NOMO-1 treated with DMSO at 0.1 percent for 48 hours (cell line): ENCODE results near the gene STX10.

ENCODE experiments used
- DNase-seq: peaks from one replicate; lab custom pipeline; 2025; ENCODE audit not compliant: unreplicated experiment; lab: John Stamatoyannopoulos, UW

The STX10 gene

GRCh38 chr19:13101590-13102415, 48.4 kb downstream of the STX10 start:
- DNase-seq: no peak

- DNase-seq: peak; percentile 17
These were observed 49.2 kb downstream of the STX10 start for GRCh38 chr19:13100841-13101589.

- DNase-seq: peak; percentile 41
These were observed 50.1 kb downstream of the STX10 start for GRCh38 chr19:13100031-13100588.

- peak; percentile 92 for DNase-seq
These were observed 50.8 kb downstream of the STX10 start for GRCh38 chr19:13099073-13099999.

- DNase-seq: peak; percentile 75
These were observed 51.7 kb downstream of the STX10 start for GRCh38 chr19:13098277-13099072.

- no peak for DNase-seq
These were observed 52.5 kb downstream of the STX10 start for GRCh38 chr19:13097463-13098258.

GRCh38 chr19:13097033-13097462, 53.1 kb downstream of the STX10 start:
- DNase-seq: peak; percentile 20

- DNase-seq: peak; percentile 46
These were observed 53.9 kb downstream of the STX10 start for GRCh38 chr19:13095934-13096927.

GRCh38 chr19:13095393-13095784, 54.8 kb downstream of the STX10 start:
- DNase-seq: no peak

GRCh38 chr19:13094771-13095392, 55.3 kb downstream of the STX10 start:
- DNase-seq: no peak

- no peak for DNase-seq
These were observed 56.1 kb downstream of the STX10 start for GRCh38 chr19:13094106-13094504.
